A549 treated with GW870086 at 1 μM for 4 hours (cell line): ENCODE data around the gene CCDC149. TPM values are rescaled to one million over a fixed set of nuclear protein-coding genes. Genes with fewer than 3 reads are reported as not detected.

Source experiments
- total RNA-seq: library from RNA; stranded (reverse); fragments of 200-300 nt; extraction: Qiagen RNA extraction; gene quantifications from 5 replicates; pipeline ENCODE4 v1.2.3, GENCODE V29; 2022; ENCODE audit warnings: low read depth

Gene CCDC149
- 1.3 to 2.2 TPM (median 1.7 TPM) in 5 replicates for total RNA-seq

DNA sequence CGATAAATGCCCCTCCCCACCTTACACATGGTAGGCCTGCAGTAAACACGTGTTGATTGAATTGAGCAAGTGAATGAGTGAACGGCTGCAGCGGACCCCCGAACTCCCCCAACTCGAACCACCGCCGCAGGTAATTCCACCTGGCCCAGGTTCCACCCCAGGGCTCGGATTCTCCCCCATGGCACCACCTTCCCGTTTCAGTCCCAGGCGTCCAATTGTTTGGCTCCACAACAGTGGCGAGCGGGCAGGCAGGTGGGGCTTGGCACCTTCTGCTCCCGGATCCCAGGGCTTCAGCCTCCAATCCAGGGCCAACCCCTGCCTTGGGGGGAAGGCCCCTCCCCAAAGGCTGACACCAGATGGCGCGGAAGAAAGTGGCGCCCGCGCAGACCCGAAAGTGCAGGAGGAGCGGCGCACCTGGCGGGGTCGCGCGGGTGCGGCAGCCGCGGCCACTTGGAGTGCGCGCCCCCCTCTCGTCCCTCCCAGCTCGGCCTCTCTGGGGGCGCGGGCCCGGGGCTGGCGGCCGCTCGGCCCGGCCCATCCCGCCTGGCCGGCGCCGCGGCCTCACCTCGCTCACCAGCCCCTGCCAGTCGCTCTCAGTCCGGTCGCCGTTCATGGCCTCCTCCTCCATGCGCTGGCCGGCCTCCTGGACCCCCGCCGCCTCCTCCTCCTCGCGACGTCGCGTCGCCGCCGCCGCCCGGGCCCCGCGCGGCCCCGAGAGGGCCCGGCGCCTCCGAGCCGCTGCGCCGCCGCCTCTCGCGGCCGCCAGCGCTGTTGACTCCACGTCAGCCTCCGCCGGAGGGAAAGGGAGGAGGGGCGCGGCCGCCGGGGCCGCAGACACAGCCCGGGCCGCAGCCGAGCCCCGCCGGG lies at the start of gene CCDC149:
CCDC149 (minus strand) TSS at position 791 of the 867 bp plus-strand sequence; CDS start at position 613, 178 bp downstream.

DNA sequence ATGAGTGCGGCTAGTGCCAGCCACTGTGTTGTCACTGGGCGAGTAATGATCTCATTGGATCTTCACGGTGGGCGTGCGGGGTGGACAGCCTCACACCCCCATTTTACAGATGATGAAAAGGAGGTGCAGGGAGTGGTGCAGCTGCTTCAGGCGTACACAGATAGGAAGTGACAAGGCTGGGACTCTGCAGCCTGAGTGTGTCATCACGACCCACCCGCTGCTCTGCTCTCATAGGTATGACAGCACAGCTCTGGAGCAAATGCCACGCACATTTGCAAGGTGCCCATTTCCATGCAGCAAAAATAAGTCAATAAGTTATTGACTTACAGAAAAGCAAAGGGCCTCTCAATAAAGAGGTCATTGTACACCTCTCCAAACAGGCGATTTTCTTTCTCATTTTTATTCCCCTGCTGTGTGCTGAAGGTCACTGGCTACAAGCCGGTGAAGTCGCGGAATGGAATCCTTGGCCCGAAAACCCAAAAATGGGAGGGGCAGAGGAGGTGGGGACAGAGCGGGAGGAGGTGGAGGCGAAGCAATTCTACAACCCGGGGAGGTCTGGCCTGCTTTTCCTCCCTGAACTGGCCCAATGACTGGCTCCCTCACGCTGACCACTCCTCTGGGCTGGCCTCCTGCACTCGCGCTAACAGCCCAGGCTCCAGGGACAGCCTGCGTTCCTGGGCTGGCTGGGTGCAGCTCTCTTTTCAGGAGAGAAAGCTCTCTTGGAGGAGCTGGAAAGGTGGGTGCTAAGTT lies 117.8 kb downstream of the CCDC149 start, which contains the start of gene SOD3:
SOD3 (plus strand) TSS at position 658 of the 750 bp plus-strand sequence. CDS start 3,949 bp downstream, outside the sequence.

Other genes with a start within 250 kb of the CCDC149 start
- gene SOD3, start 117.5 kb downstream of the CCDC149 start, total RNA-seq: not detected in 5 replicates
- gene LGI2, start 117.9 kb upstream of the CCDC149 start, total RNA-seq: 0.06 to 0.25 TPM (median 0.10 TPM) in 5 replicates
- gene SEPSECS, start 247.4 kb upstream of the CCDC149 start, total RNA-seq: 1.7 to 3.2 TPM (median 2.3 TPM) in 5 replicates